GM18858 (cell line): ENCODE data around the gene ZBTB6.
A peak's percentile ranks its signal among the peaks of the same experiment; 100 is the strongest.
"Not testable (repeated sequence)": the region's sequence is repeated elsewhere in the genome, so short reads cannot be mapped to it uniquely, and the experiment has no call there.

Source experiments
- ATAC-seq: cut with Tn5 transposase; IDR thresholded peaks from one replicate; pipeline ENCODE4 v1.9.1; 2021; ENCODE audit not compliant: unreplicated experiment

The ZBTB6 gene

DNA sequence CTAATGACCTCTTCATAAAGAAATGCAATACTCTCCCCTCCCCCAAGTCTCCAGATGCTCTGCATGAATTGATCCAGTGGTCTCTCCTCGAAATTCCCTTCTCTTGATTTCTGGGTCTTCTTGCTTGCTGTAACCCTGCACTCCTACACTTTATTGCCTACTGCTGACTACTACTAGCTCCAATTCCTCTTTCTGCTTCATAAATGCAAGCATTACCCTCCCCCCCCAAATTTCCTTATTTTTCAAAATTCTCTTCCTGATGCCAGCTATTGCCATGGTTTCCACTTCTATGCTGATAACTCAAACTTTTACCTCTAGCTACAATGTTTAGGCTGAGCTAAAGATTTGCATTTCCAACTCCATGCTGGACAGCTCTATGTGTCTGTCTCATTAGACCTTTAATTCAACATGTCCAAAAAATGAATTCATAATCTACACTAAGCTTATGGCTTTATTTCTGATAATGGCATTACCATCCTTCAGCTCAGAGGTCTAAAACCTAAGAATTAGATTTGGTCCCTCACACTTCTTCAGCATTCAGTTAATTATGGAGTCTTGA, 16.8 kb upstream of the ZBTB6 start:
- no peak for ATAC-seq

- ATAC-seq: no peak
Observed at GRCh38 chr9:122923947-122924346, 10.8 kb upstream of the ZBTB6 start.

- ATAC-seq: no peak
Observed at GRCh38 chr9:122922713-122923112, 9.6 kb upstream of the ZBTB6 start.

DNA sequence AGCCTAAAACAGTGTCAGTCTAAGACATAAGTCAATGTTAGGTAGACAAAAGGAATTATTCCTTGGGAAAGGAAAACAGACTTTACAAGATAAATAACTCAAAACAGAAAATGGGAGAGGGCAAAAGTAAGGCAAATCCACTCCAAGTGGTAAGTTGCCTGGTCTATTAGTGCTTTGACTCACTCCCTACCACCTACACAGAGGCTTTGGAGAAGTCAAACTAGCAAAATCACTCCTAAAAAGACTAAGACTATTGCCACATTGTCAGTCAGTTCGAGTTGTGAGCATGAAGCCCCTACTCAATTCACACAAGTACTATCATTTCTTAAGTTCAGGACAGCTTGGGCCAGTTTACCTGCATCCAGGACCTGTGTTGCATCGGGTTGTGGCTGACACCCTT, 5.2 kb upstream of the ZBTB6 start:
- ATAC-seq: no peak

- ATAC-seq: no peak
Observed at GRCh38 chr9:122912671-122912963, 506 bp downstream of the ZBTB6 start.

- not testable (repeated sequence) for ATAC-seq
Observed at GRCh38 chr9:122906122-122906521, 7.0 kb downstream of the ZBTB6 start.

DNA sequence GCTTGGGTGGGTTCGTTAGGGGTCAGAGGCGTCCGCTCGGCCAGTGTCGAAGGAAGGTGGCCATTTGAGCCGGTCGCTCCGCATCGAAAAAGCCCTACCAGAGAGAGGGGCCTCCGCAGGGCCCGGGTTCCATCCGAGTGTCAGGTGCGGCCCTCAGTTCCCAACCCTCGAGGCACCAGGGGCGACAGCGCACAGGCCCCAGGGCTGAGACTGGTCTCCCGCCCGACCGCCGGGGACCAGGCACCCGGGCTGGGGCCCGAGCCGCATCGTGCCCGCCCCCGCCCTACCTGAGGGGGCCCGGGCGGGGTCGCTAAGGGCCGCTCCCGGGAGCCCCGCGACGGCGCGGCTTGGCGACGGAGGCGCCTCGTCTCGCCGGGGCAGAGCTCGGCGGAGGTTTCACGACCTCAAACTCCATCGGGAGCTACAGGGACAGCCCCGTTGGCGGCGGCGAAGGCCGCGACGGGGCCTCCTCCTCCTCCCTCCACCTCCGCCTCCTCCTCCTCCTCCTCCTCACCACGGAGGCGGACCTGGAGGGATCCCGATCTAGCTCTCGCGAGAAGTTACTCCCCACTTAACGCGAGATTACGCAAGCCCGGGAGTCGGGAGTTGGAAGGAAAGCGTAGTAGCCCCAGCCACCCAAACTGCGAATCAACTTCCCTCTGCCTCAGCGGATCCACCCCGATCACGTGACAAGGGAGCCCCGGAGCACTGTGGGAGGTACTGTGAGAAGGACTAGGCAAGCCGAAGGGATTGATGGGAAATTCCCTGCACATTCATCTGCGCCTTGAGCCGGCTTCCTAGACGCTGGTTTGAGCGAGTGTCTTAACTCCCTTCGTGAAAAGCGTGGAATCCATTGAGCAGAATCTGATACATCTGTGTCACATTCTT, 8.1 kb downstream of the ZBTB6 start, which contains the start of gene RC3H2:
Gene RC3H2 (minus strand): TSS at position 537 of the 888 bp plus-strand sequence. CDS start 7,850 bp downstream, outside the sequence.
- peak; percentile 63 for ATAC-seq

DNA sequence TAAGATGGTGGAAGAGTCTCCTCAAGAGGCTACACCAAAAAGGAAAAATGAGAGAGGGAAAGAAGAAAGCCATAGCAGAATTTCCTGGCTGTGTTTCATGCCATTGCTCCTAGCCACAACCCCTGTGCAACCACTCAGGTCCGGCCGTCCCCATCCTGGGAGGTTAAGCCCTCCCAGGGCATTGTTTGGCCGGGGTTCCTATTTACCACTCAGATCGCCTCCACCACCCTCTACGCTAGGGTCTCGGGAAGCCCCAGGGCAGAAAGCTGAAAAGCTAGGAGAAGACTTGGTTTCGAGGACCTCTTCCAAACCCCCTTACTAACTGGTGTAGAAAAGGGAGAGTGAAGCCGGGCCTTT, 8.7 kb downstream of the ZBTB6 start:
- no peak for ATAC-seq

DNA sequence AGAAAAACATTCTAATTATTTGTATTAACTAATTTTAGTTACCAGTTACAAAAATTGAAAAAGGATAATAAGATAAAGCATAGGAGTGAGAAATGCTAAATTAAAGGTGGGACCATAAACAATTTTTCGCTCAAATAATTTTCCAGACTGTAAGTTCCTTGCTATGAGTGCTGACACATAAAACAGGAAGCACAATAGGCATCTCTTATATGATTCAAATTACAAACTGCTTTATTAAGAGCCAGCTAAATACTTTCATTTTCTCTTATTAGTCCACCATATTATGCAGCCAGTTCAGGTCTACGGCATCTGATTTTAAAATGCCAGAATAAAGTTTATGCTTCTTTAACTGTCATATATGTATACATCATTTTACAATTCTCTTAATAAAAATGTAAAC, 12.3 kb downstream of the ZBTB6 start:
- ATAC-seq: no peak

- ATAC-seq: no peak
Observed at GRCh38 chr9:122897969-122898368, 15.2 kb downstream of the ZBTB6 start.

DNA sequence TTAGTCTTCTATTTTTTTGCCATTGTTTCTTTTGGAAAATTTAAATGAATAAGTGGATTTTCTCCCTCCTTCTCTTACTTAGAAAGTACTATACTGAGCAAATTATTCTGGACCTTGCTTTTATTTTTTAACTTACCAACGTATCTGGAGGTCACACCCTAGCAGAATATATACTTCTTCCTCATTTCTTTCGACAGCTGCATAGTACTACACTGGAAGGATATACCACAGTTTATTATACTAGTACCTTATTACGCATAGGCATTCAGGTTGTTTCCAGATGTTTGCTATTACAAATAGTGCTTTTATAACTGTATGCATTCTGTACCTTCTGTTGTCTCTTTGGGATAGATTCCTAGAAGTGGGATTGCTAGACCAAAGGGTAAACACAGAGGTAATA, 24.6 kb downstream of the ZBTB6 start:
- no peak for ATAC-seq

- ATAC-seq: no peak
Observed at GRCh38 chr9:122883125-122883524, 30.0 kb downstream of the ZBTB6 start.

DNA sequence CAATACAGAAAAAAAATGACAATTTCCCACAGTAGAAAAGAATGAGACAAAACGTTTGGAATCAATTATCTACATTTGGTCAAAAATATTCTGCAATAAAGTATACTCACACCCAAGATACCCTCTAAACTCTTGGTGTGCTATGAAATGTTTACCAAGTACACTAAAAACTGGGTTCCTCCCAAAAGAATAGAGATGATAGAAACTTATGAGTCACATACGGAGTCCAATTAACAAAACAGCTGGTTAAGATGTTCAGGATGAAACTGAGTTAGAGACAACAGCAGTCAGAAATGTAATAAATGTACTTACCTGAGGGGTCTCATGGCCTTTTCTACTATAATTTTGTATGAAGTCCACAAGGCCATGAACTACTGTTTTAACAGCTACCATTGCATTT, 33.7 kb downstream of the ZBTB6 start:
- ATAC-seq: no peak

DNA sequence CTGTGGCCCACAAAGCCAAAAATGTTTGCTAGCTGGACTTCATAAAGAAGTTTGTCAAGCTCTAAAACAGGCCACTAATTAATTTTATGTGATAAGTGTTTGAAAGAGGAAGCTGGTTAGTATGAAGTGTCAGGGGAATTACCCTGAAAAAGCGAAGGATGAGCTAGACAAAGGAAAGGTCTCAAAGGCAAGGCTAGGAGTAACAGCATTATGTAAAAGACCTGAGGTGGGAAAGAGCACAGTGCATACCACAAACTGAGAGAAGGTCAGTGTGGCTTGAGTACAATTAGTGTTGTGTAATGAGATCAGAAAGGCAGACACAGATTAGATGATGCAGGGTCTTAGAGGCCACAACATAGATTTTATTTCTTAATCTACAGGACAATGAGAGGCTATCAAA, 37.6 kb downstream of the ZBTB6 start:
- ATAC-seq: no peak

DNA sequence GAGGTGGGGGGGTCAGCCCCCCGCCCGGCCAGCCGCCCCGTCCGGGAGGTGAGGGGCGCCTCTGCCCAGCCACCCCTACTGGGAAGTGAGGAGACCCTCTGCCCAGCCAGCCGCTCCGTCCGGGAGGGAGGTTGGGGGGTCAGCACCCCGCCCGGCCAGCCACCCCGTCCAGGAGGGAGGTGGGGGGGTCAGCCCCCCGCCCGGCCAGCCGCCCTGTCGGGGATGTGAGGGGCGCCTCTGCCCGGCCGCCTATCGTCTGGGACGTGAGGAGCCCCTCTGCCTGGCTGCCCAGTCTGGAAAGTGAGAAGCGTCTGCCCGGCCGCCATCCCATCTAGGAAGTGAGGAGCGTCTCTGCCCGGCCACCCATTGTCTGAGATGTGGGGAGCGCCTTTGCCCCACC, 45.8 kb downstream of the ZBTB6 start:
- ATAC-seq: not testable (repeated sequence)

DNA sequence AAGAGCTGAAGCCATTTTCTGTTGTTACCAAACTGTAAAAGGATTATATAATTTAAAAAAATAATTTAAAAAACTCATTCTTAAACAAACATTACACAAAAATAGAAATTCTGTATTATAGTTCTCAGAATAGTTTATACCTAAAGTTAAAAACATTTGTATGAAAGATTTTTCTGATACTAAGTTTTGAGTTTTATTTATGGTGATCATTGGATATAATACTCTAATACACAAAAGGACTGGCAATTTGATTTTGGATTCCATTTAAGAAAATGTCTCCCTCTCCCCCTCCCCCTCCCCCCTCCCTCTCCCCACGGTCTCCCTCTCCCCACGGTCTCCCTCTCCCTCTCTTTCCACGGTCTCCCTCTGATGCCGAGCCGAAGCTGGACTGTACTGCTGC, 47.0 kb downstream of the ZBTB6 start:
- ATAC-seq: no peak

GRCh38 chr9:122865300-122865699, 47.8 kb downstream of the ZBTB6 start:
- no peak for ATAC-seq

GRCh38 chr9:122863407-122863806, 49.7 kb downstream of the ZBTB6 start:
- no peak for ATAC-seq

DNA sequence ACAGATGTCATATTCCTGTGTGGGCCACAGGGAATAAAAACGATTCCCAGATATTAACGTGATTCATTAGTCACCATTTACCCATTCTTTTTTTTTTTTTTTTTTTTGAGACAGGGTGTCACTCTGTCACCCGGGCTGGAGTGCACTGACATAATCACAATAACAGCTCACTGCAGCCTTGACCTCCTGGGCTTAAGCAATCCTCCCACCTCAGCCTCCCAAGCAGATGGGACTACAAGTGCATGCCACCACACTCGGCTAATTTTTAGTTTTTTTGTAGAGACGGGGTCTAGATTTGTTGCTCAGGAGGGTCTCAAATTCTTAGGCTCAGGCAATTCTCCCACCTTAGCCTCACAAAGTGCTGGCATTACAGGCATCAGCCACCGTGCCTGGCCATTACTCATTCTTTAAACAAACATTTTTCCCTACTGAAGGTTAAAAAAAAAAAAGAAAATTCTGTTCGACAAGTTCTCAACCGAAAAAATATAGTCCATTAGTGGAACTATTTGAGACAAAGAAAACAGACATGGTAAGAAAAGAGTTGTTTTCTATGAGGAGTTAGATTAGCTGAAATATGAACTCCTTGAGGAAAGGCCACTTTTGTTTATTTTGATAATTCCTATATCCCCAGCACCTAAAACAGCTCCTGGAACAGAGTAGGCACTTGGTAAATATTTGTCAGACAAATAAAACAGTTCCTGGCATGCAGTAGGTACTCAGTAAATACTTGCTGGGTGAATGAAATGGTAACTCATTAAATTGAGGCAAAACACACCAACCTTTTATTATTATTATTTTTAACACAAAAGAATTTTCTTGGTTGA, 52.6 kb downstream of the ZBTB6 start:
- no peak for ATAC-seq
